Measurements from ENCODE around the gene B3GNT8. TPM values are rescaled to one million over a fixed set of nuclear protein-coding genes. Genes with fewer than 3 reads are reported as not detected.

Gene B3GNT8
- total RNA-seq, 2 experiments from 2014 or later = 0.58 to 1.2 TPM

DNA sequence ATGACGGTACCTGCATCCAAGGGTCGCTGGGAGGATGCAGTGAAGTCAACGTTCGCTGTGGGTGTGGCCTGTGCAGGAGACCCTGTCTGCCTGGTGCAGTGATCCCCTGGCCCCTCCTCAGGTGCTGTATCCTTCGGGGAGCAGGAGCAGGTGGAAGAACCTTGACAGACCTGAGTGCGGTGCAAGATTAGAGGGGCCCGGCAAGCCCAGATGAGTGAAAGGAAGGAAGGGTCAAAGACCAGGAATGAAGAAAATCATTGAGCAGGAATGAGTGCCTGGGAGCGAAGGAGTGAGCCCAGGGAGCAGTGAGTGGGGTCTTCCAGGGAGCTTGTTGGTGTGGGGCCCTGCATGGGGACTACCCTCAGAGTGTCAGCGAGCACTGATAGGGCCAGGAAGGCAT is 12.7 kb downstream of the B3GNT8 start:
- Histone ChIP-seq H3K4me1 (ENCODE audit: insufficient read depth, low read length) (peaks cover 9% of the 10 kb centered on the region), H3K36me3 (ENCODE audit: insufficient read depth, low read length) (peaks cover 71% of the 10 kb centered on the region), H3K27me3 (ENCODE audit: control insufficient read depth in 1 of 2, insufficient read depth in 2 of 2, low read length in 2 of 2) (no peaks in the 10 kb centered on the region), H3K27ac (ENCODE audit: low read depth in 1 of 2, low read length in 2 of 2) (no peak overlapping the region), H3K9me3 (ENCODE audit: control insufficient read depth in 1 of 2, insufficient read depth in 1 of 2, low read length in 2 of 2) (no peaks in the 10 kb centered on the region), H3K4me3 (ENCODE audit: low read length) (no peak overlapping the region)
- CTCF ChIA-PET = no interaction called here
- DNase-seq (no peak), ATAC-seq (ENCODE audit: poor library complexity) (no peak)
- POLR2A ChIA-PET = no interaction called here
- TF ChIP-seq, protein P1, sequence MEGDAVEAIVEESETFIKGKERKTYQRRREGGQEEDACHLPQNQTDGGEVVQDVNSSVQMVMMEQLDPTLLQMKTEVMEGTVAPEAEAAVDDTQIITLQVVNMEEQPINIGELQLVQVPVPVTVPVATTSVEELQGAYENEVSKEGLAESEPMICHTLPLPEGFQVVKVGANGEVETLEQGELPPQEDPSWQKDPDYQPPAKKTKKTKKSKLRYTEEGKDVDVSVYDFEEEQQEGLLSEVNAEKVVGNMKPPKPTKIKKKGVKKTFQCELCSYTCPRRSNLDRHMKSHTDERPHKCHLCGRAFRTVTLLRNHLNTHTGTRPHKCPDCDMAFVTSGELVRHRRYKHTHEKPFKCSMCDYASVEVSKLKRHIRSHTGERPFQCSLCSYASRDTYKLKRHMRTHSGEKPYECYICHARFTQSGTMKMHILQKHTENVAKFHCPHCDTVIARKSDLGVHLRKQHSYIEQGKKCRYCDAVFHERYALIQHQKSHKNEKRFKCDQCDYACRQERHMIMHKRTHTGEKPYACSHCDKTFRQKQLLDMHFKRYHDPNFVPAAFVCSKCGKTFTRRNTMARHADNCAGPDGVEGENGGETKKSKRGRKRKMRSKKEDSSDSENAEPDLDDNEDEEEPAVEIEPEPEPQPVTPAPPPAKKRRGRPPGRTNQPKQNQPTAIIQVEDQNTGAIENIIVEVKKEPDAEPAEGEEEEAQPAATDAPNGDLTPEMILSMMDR (IDR thresholded peaks at IDR 0.05) = no peak
- Mint-ChIP-seq H3K27ac (no peak overlapping the region), H3K27me3 (no peaks in the 10 kb centered on the region), H3K4me1 (ENCODE audit: low read depth) (peaks cover 6% of the 10 kb centered on the region), H3K4me3 (no peak overlapping the region), H3K9me3 (no peaks in the 10 kb centered on the region), H3K36me3 (ENCODE audit: low read depth) (peaks cover 72% of the 10 kb centered on the region)
- intact Hi-C loops (cut with DNase I, micrococcal nuclease) = no loop called here

GRCh38 chr19:41413947-41414346 is 13.2 kb downstream of the B3GNT8 start:
- Mint-ChIP-seq H3K4me1 (ENCODE audit: low read depth) (peaks cover 11% of the 10 kb centered on the region), H3K27me3 (no peaks in the 10 kb centered on the region), H3K4me3 (no peak overlapping the region), H3K9me3 (no peaks in the 10 kb centered on the region), H3K36me3 (ENCODE audit: low read depth) (peaks cover 70% of the 10 kb centered on the region), H3K27ac (no peak overlapping the region)
- H3K27ac ChIP-seq (ENCODE audit: low read depth in 1 of 2, low read length in 2 of 2) = no peak overlapping the region
- intact Hi-C loops (cut with DNase I, micrococcal nuclease) = no loop called here
- no peaks in the 10 kb centered on the region for H3K27me3 ChIP-seq (ENCODE audit: control insufficient read depth in 1 of 2, insufficient read depth in 2 of 2, low read length in 2 of 2)
- no peaks in the 10 kb centered on the region for H3K9me3 ChIP-seq (ENCODE audit: control insufficient read depth in 1 of 2, insufficient read depth in 1 of 2, low read length in 2 of 2)
- H3K36me3 ChIP-seq (ENCODE audit: insufficient read depth, low read length) = peaks cover 66% of the 10 kb centered on the region
- TF ChIP-seq, protein P1 (IDR thresholded peaks at IDR 0.05) = no peak
- ChIA-PET POLR2A (no interaction called here), CTCF (no interaction called here)
- peaks cover 12% of the 10 kb centered on the region for H3K4me1 ChIP-seq (ENCODE audit: insufficient read depth, low read length)
- ATAC-seq (ENCODE audit: poor library complexity) (no peak), DNase-seq (no peak)
- no peak overlapping the region for H3K4me3 ChIP-seq (ENCODE audit: low read length)

DNA sequence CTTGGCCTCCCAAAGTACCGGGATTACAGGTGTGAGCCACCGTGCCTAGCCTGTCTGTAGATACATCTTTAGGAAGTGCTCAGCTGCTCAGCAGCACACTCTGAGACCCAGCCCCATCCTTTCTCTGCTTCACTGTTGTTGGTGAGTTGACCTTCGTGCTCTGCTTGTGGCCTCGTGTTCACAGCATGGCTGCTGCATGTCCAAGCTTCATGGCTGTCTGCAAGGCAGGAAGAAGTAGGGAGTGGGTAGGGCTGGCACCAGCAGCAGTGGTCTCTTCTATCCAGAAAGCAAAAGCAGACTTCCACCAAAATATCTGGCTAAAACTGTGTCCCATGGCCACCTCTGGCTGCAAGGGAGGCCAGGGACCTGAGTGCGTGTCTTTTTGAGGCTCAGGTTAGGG is 14.2 kb downstream of the B3GNT8 start:
- no peaks in the 10 kb centered on the region for H3K27me3 ChIP-seq (ENCODE audit: control insufficient read depth in 1 of 2, insufficient read depth in 2 of 2, low read length in 2 of 2)
- Mint-ChIP-seq H3K36me3 (ENCODE audit: low read depth) (peaks cover 61% of the 10 kb centered on the region), H3K4me3 (no peak overlapping the region), H3K4me1 (ENCODE audit: low read depth) (peaks cover 11% of the 10 kb centered on the region), H3K27me3 (no peaks in the 10 kb centered on the region), H3K27ac (no peak overlapping the region), H3K9me3 (no peaks in the 10 kb centered on the region)
- ATAC-seq (ENCODE audit: poor library complexity) (no peak), DNase-seq (no peak)
- no peak overlapping the region for H3K4me3 ChIP-seq (ENCODE audit: low read length)
- ChIA-PET POLR2A (no interaction called here), CTCF (no interaction called here)
- H3K9me3 ChIP-seq (ENCODE audit: control insufficient read depth in 1 of 2, insufficient read depth in 1 of 2, low read length in 2 of 2) = no peaks in the 10 kb centered on the region
- no peak overlapping the region for H3K27ac ChIP-seq (ENCODE audit: low read depth in 1 of 2, low read length in 2 of 2)
- intact Hi-C loops (cut with DNase I, micrococcal nuclease) = no loop called here
- peaks cover 15% of the 10 kb centered on the region for H3K4me1 ChIP-seq (ENCODE audit: insufficient read depth, low read length)
- TF ChIP-seq, protein P1 (IDR thresholded peaks at IDR 0.05) = no peak
- peaks cover 60% of the 10 kb centered on the region for H3K36me3 ChIP-seq (ENCODE audit: insufficient read depth, low read length)

Data from CD4-positive, alpha-beta T cell (primary cell).